H1 (cell line): ENCODE data around the gene AAK1. TPM values are rescaled to one million over a fixed set of nuclear protein-coding genes. Genes with fewer than 3 reads are reported as not detected.

ENCODE experiments used
- CTCF ChIA-PET: fragments of 300-600 bp; sonication (Branson Sonifier 250); formaldehyde crosslinking; loops from one replicate; lab custom pipeline; 2021; ENCODE audit not compliant: partially characterized antibody; lab: Charles Lee
- POLR2A ChIA-PET: fragments of 300-600 bp; sonication (Branson Sonifier 250); formaldehyde crosslinking; loops from one replicate; lab custom pipeline; 2021; ENCODE audit warnings: inconsistent platforms; ENCODE audit not compliant: partially characterized antibody; lab: Charles Lee
- DNase-seq, 2 experiments: peaks; one replicate each; pipeline versions ENCODE4 v3.0.0 to v3.0.0-alpha.2; 2010 to 2022; ENCODE audit warnings: low spot score in 2 of 2, low read depth in 1 of 2, mixed read lengths in 1 of 2
- FAIRE-seq: peaks from 2 replicates; lab custom pipeline; 2011; peaks lifted over from hg19 to GRCh38; lab: Jason Lieb, UNC
- H2AFZ ChIP-seq: 2 replicates; pipeline ENCODE4 v1.8.1; 2012; ENCODE audit warnings: low read length, inconsistent platforms
- H2AK5ac ChIP-seq: 2 replicates; pipeline ENCODE4 v1.6.1; 2013; ENCODE audit warnings: low read depth, low read length
- H2BK120ac ChIP-seq: replicated peaks from 2 replicates; pipeline ENCODE3; 2013; ENCODE audit warnings: low read depth, low read length, inconsistent platforms
- H2BK12ac ChIP-seq: 2 replicates; pipeline ENCODE4 v1.6.1; 2013; ENCODE audit warnings: low read depth, low read length
- H2BK15ac ChIP-seq: 2 replicates; pipeline ENCODE4 v1.6.1; 2013; ENCODE audit warnings: low read length
- H2BK20ac ChIP-seq: 2 replicates; pipeline ENCODE4 v1.6.1; 2013; ENCODE audit warnings: low read length
- H2BK5ac ChIP-seq: 2 replicates; pipeline ENCODE4 v1.6.1; 2013; ENCODE audit warnings: low read depth, low read length
- H3K14ac ChIP-seq: 2 replicates; pipeline ENCODE4 v1.6.1; 2013; ENCODE audit warnings: inconsistent platforms; ENCODE audit not compliant: insufficient read length
- H3K18ac ChIP-seq: 2 replicates; pipeline ENCODE4 v1.6.1; 2013; ENCODE audit warnings: low read length; ENCODE audit errors: extremely low read depth
- H3K23ac ChIP-seq: 2 replicates; pipeline ENCODE4 v1.6.1; 2013; ENCODE audit warnings: inconsistent platforms; ENCODE audit not compliant: insufficient read length
- H3K23me2 ChIP-seq: 2 replicates; pipeline ENCODE4 v1.6.1; 2013; ENCODE audit warnings: low read depth, low read length
- H3K27ac ChIP-seq: 2 replicates; pipeline ENCODE4 v1.6.1; 2011; ENCODE audit warnings: low read depth, low read length, inconsistent platforms
- H3K27me3 ChIP-seq, 4 experiments: replicated peaks in 1 of 4; 1 replicate in 1 of 4; 2 replicates in 3 of 4; pipeline versions ENCODE4 v1.6.1 to v1.8.1; 2011 to 2013; ENCODE audit warnings: low read length in 3 of 4, mild to moderate bottlenecking in 3 of 4, inconsistent platforms in 2 of 4, mixed read lengths in 2 of 4, moderate library complexity in 1 of 4; ENCODE audit not compliant: control insufficient read depth in 3 of 4, insufficient read depth in 3 of 4; ENCODE audit errors: extremely low read depth in 1 of 4
- H3K36me3 ChIP-seq, 4 experiments: 2 replicates each; pipeline versions ENCODE4 v1.6.1 to v1.8.1; 2011 to 2013; ENCODE audit warnings: mild to moderate bottlenecking in 4 of 4, low read length in 3 of 4, moderate library complexity in 2 of 4, control low read depth in 1 of 4, inconsistent platforms in 1 of 4; ENCODE audit not compliant: insufficient read depth in 4 of 4, control insufficient read depth in 2 of 4
- H3K4ac ChIP-seq: replicated peaks from 2 replicates; pipeline ENCODE3; 2013; ENCODE audit warnings: low read length, low read depth, mixed read lengths, inconsistent platforms; ENCODE audit not compliant: insufficient read length
- H3K4me1 ChIP-seq, 4 experiments: replicated peaks in 1 of 4; 1 replicate in 1 of 4; 2 replicates in 3 of 4; pipeline versions ENCODE4 v1.6.1 to v1.8.1; 2011 to 2013; ENCODE audit warnings: low read length in 3 of 4, inconsistent platforms in 2 of 4, mixed read lengths in 1 of 4; ENCODE audit not compliant: insufficient read depth in 4 of 4, control insufficient read depth in 3 of 4
- H3K4me2 ChIP-seq, 2 experiments: 2 replicates each; pipeline versions ENCODE4 v1.6.1 to v1.8.1; 2011 to 2013; ENCODE audit warnings: low read depth in 2 of 2, low read length in 2 of 2, control low read depth in 1 of 2, inconsistent platforms in 1 of 2, mild to moderate bottlenecking in 1 of 2; ENCODE audit not compliant: insufficient read depth in 1 of 2
- H3K4me3 ChIP-seq, 4 experiments: fragments of 200-600, 300-600 bp in 1 of 4; sonication (generic), shearing (Covaris generic), sonication (Bioruptor Twin) in 1 of 4; 2 replicates each; pipeline versions ENCODE4 v1.5.1 to v1.8.1; 2011 to 2016; ENCODE audit warnings: low read length in 4 of 4, low read depth in 3 of 4, control low read depth in 2 of 4, inconsistent platforms in 2 of 4, mild to moderate bottlenecking in 2 of 4, mixed read lengths in 1 of 4, moderate library complexity in 1 of 4; ENCODE audit not compliant: insufficient read depth in 2 of 4; ENCODE audit errors: extremely low read depth in 1 of 4
- H3K56ac ChIP-seq: replicated peaks from 2 replicates; pipeline ENCODE3; 2013; ENCODE audit warnings: low read depth, mild to moderate bottlenecking, mixed read lengths, low read length, inconsistent platforms; ENCODE audit not compliant: insufficient read length
- H3K79me1 ChIP-seq: 2 replicates; pipeline ENCODE4 v1.6.1; 2013; ENCODE audit warnings: low read depth, low read length, control low read depth
- H3K79me2 ChIP-seq, 2 experiments: 2 replicates each; pipeline versions ENCODE4 v1.6.1 to v1.8.1; 2012 to 2013; ENCODE audit warnings: low read length in 2 of 2, mild to moderate bottlenecking in 2 of 2, inconsistent platforms in 1 of 2; ENCODE audit not compliant: insufficient read depth in 2 of 2, control insufficient read depth in 1 of 2
- H3K9ac ChIP-seq, 4 experiments: replicated peaks in 1 of 4; 1 replicate in 1 of 4; 2 replicates in 3 of 4; pipeline versions ENCODE4 v1.6.1 to v1.8.1; 2011 to 2013; ENCODE audit warnings: low read depth in 3 of 4, low read length in 3 of 4, control low read depth in 2 of 4, mild to moderate bottlenecking in 2 of 4, moderate library complexity in 2 of 4, inconsistent platforms in 1 of 4; ENCODE audit errors: extremely low read depth in 1 of 4
- H3K9me3 ChIP-seq, 2 experiments: 2 replicates each; pipeline versions ENCODE4 v1.6.1 to v1.8.1; 2012 to 2013; ENCODE audit warnings: mild to moderate bottlenecking in 2 of 2, moderate library complexity in 2 of 2, control low read depth in 1 of 2, inconsistent platforms in 1 of 2, low read depth in 1 of 2, low read length in 1 of 2, mixed read lengths in 1 of 2; ENCODE audit not compliant: insufficient read depth in 2 of 2
- H4K20me1 ChIP-seq, 2 experiments: replicated peaks in 1 of 2; 2 replicates each; pipeline versions ENCODE3 to v1.8.1; 2011 to 2013; ENCODE audit warnings: inconsistent platforms in 2 of 2, low read length in 2 of 2, mild to moderate bottlenecking in 1 of 2; ENCODE audit not compliant: insufficient read depth in 2 of 2, control insufficient read depth in 1 of 2
- H4K5ac ChIP-seq: 2 replicates; pipeline ENCODE4 v1.6.1; 2013; ENCODE audit warnings: low read length, low read depth, mixed read lengths, inconsistent platforms; ENCODE audit not compliant: insufficient read length
- H4K8ac ChIP-seq: 2 replicates; pipeline ENCODE4 v1.8.0; 2013; ENCODE audit warnings: mild to moderate bottlenecking, moderate library complexity, low read length, inconsistent platforms; ENCODE audit not compliant: insufficient read depth; ENCODE audit errors: extremely low read depth
- H4K91ac ChIP-seq: replicated peaks from 2 replicates; pipeline ENCODE3; 2013; ENCODE audit warnings: low read length, mixed read lengths, inconsistent platforms; ENCODE audit not compliant: insufficient read length
- ASH2L ChIP-seq: fragments of 200-600, 300-600 bp; sonication (generic); IDR thresholded peaks from one replicate; pipeline ENCODE4 v1.7.1; 2017; ENCODE audit warnings: low read length
- BRCA1 ChIP-seq: IDR thresholded peaks from 2 replicates; pipeline ENCODE4 v1.6.1; 2012; ENCODE audit warnings: low read depth, low read length, improper control_type of control experiment
- CBX8 ChIP-seq: fragments of 300-800, 300-1000 bp; sonication (generic); IDR thresholded peaks from 2 replicates; pipeline ENCODE4 v1.7.1; 2016; ENCODE audit warnings: low read depth, low read length, borderline replicate concordance
- CHD2 ChIP-seq: IDR thresholded peaks from 2 replicates; pipeline ENCODE4 v1.6.1; 2012; ENCODE audit warnings: low read length, improper control_type of control experiment
- EP300 ChIP-seq, 2 experiments: IDR thresholded peaks; 1 replicate in 1 of 2; 2 replicates in 1 of 2; pipeline ENCODE4 v1.6.1; 2011 to 2012; ENCODE audit warnings: low read depth in 2 of 2, low read length in 2 of 2, mild to moderate bottlenecking in 2 of 2, borderline replicate concordance in 1 of 2, inconsistent platforms in 1 of 2, moderate library complexity in 1 of 2
- GABPA ChIP-seq: IDR thresholded peaks from 2 replicates; pipeline ENCODE4 v1.6.1; 2011; ENCODE audit warnings: mild to moderate bottlenecking, low read length, moderate library complexity, borderline replicate concordance; ENCODE audit not compliant: insufficient read depth
- KDM5A ChIP-seq: fragments of 200-600 bp; IDR thresholded peaks from 2 replicates; pipeline ENCODE4 v1.7.1; 2012; ENCODE audit warnings: mild to moderate bottlenecking, low read length, inconsistent platforms, mixed read lengths
- NANOG ChIP-seq: IDR thresholded peaks from 2 replicates; pipeline ENCODE4 v1.6.1; 2011; ENCODE audit warnings: low read length, low read depth, mild to moderate bottlenecking, inconsistent platforms; ENCODE audit not compliant: insufficient read depth, poor library complexity, severe bottlenecking
- POLR2A ChIP-seq, 2 experiments: IDR thresholded peaks; 1 replicate in 1 of 2; 2 replicates in 1 of 2; pipeline ENCODE4 v1.6.1; 2011; ENCODE audit warnings: low read depth in 2 of 2, low read length in 2 of 2, mild to moderate bottlenecking in 2 of 2; ENCODE audit errors: control extremely low read depth in 1 of 2
- RNF2 ChIP-seq: fragments of 200-900, 300-1000 bp; sonication (generic); IDR thresholded peaks from 2 replicates; pipeline ENCODE4 v1.7.1; 2016; ENCODE audit warnings: borderline replicate concordance, low read depth, mild to moderate bottlenecking, antibody characterized with exemption, low read length; ENCODE audit not compliant: poor library complexity, severe bottlenecking; ENCODE audit errors: missing control alignments
- SP4 ChIP-seq: IDR thresholded peaks from 2 replicates; pipeline ENCODE4 v1.6.1; 2012; ENCODE audit warnings: low read length, inconsistent platforms
- SRF ChIP-seq: IDR thresholded peaks from 2 replicates; pipeline ENCODE4 v1.6.1; 2011; ENCODE audit warnings: mild to moderate bottlenecking, low read depth, low read length, moderate library complexity
- SUZ12 ChIP-seq: fragments of 200-600 bp; sonication (generic); IDR thresholded peaks from 2 replicates; pipeline ENCODE4 v1.6.1; 2012; ENCODE audit warnings: mild to moderate bottlenecking, inconsistent platforms, low read length, moderate library complexity, mixed read lengths
- TAF1 ChIP-seq: IDR thresholded peaks from 2 replicates; pipeline ENCODE4 v1.6.1; 2011; ENCODE audit warnings: mild to moderate bottlenecking, low read depth, low read length
- TCF12 ChIP-seq: IDR thresholded peaks from 2 replicates; pipeline ENCODE4 v1.6.1; 2011; ENCODE audit warnings: low read depth, mild to moderate bottlenecking, low read length
- WGBS, 2 experiments: shearing (Covaris generic) in 1 of 2; methylation state at CpG; one replicate each; pipeline versions ENCODE4 v1.1.6 to v1.1.7; 2013 to 2015; ENCODE audit warnings: low lambda C conversion rate in 2 of 2, mixed read lengths in 2 of 2, inconsistent platforms in 1 of 2, low coverage in 1 of 2, missing lambda C conversion rate in 1 of 2; ENCODE audit not compliant: insufficient replicate concordance in 2 of 2, insufficient coverage in 1 of 2, insufficient read length in 1 of 2; ENCODE audit errors: extremely low coverage in 1 of 2, missing lambda C conversion rate in 1 of 2; 5-methylcytosine and 5-hydroxymethylcytosine counted together
- polyA plus RNA-seq, 7 experiments: library from polyadenylated mRNA; depleted of rRNA in 3 of 7; stranded (reverse) in 5 of 7; unstranded in 2 of 7; fragments of >200 nt in 5 of 7; fragments of 200-250 nt in 2 of 7; gene quantifications; 1 replicate in 5 of 7; 2 replicates in 1 of 7; 4 replicates in 1 of 7; pipeline versions ENCODE4 v1.2.1 to v1.2.3, GENCODE V29; 2011 to 2013; ENCODE audit warnings: missing spikeins in 2 of 7, mixed read lengths in 2 of 7
- total RNA-seq: library from RNA; stranded (reverse); fragmentation: NEBNext Ultra II Directional; extraction: Animal tissue kit (Norgen Biotek cat#: 25700); gene quantifications from 2 replicates; pipeline ENCODE4 v1.2.1, GENCODE V29; 2021

The AAK1 gene
- total and polyA plus RNA-seq, 2 of the 8 experiments (the other 6 are each of a cell fraction or from before 2014, with no cell fraction given): 10.0 to 40.5 TPM

- H3K79me1 ChIP-seq: no peaks in the 10 kb centered on the region
- H4K5ac ChIP-seq: no peak overlapping the region
- H3K14ac ChIP-seq: no peak overlapping the region
- no peak overlapping the region for H2AK5ac ChIP-seq
- DNase-seq (no peak), FAIRE-seq (no peak)
- no peak overlapping the region for H3K23ac ChIP-seq
- no peak overlapping the region for H4K91ac ChIP-seq
- peaks cover 0 to 8% (median 0%) of the 10 kb centered on the region in 4 experiments; a peak in 2 of 8 replicates for H3K36me3 ChIP-seq
- H3K56ac ChIP-seq: no peak overlapping the region
- H4K8ac ChIP-seq: no peak overlapping the region
- TF ChIP-seq GABPA (no peak), NANOG (no peak), POLR2A (IDR thresholded peaks at IDR 0.05; ENCODE audit: control extremely low read depth in 1 of 2, low read depth in 2 of 2, low read length in 2 of 2) (no peak), CBX8 (no peak), TAF1 (no peak), KDM5A (no peak), SUZ12 (no peak), SRF (no peak), SP4 (no peak), ASH2L (no peak), TCF12 (no peak), CHD2 (no peak), EP300 (IDR thresholded peaks at IDR 0.05; ENCODE audit: borderline replicate concordance in 1 of 2, low read depth in 2 of 2, low read length in 2 of 2) (no peak), BRCA1 (no peak), RNF2 (no peak)
- no peaks in the 10 kb centered on the region for H4K20me1 ChIP-seq
- H3K79me2 ChIP-seq: no peaks in the 10 kb centered on the region
- no peaks in the 10 kb centered on the region; a peak in 1 of 7 replicates for H3K4me1 ChIP-seq
- H2BK5ac ChIP-seq: no peak overlapping the region
- H3K18ac ChIP-seq: no peak overlapping the region
- no peak overlapping the region for H3K4ac ChIP-seq
- ChIA-PET CTCF (no interaction called here), POLR2A (no interaction called here)
- H2BK20ac ChIP-seq: no peak overlapping the region
- no peaks in the 10 kb centered on the region for H3K9me3 ChIP-seq
- no peak overlapping the region for H3K4me2 ChIP-seq
- WGBS, 2 experiments: 93% methylated on average over 6 of the region's 6 CpGs; no CpG with 5 or more reads in 1 of the 2 experiments
- no peak overlapping the region for H2AFZ ChIP-seq
- no peak overlapping the region for H2BK15ac ChIP-seq
- H2BK120ac ChIP-seq: no peak overlapping the region
- no peak overlapping the region for H3K4me3 ChIP-seq
- peaks cover 2% of the 10 kb centered on the region; the same call in 1 of the 2 replicates for H3K23me2 ChIP-seq
- H2BK12ac ChIP-seq: no peak overlapping the region
- H3K9ac ChIP-seq: no peak overlapping the region
- no peak overlapping the region for H3K27ac ChIP-seq
- H3K27me3 ChIP-seq: no peaks in the 10 kb centered on the region; a peak in 1 of 7 replicates
Measured at GRCh38 chr2:69461404-69461803, 182.1 kb downstream of the AAK1 start.
